SK-N-SH treated with all-trans-retinoic acid at 6 μM for 48 hours (cell line): ENCODE results near the gene ZNF618.

Experiments used
- ATAC-seq: fragments of 200-7000 bp; cut with Tn5 transposase; 3 replicates; pipeline ENCODE4 v1.9.1; 2020; ENCODE audit warnings: mild to moderate bottlenecking, moderate library complexity
- ARNTL ChIP-seq: fragments of 450-650 bp; formaldehyde crosslinking; IDR thresholded peaks from 2 replicates; pipeline ENCODE4 v1.5.0; 2020; ENCODE audit warnings: low read depth, mild to moderate bottlenecking, moderate library complexity, borderline replicate concordance
- BACH2 ChIP-seq: fragments of 250-450 bp; sonication (Bioruptor Pico); IDR thresholded peaks from 2 replicates; pipeline ENCODE4 v1.9.0; 2021; ENCODE audit warnings: mild to moderate bottlenecking, borderline replicate concordance
- CSDC2 ChIP-seq: fragments of 250-450 bp; sonication (Bioruptor Pico); IDR thresholded peaks from 2 replicates; pipeline ENCODE4 v1.5.0; 2020; ENCODE audit warnings: mild to moderate bottlenecking, moderate library complexity
- GLIS3 ChIP-seq: fragments of 250-450 bp; sonication (Bioruptor Pico); IDR thresholded peaks from 2 replicates; pipeline ENCODE4 v1.5.0; 2020; ENCODE audit warnings: mild to moderate bottlenecking, moderate library complexity
- ISL1 ChIP-seq: fragments of 250-450 bp; sonication (Bioruptor Pico); IDR thresholded peaks from 2 replicates; pipeline ENCODE4 v2.1.2; 2022; ENCODE audit warnings: mild to moderate bottlenecking, moderate library complexity
- OSR1 ChIP-seq: fragments of 250-450 bp; sonication (Bioruptor Pico); IDR thresholded peaks from 2 replicates; pipeline ENCODE4 v1.8.0; 2022; ENCODE audit warnings: moderate library complexity, mild to moderate bottlenecking, inconsistent platforms
- PATZ1 ChIP-seq: fragments of 250-450 bp; sonication (Bioruptor Pico); IDR thresholded peaks from 2 replicates; pipeline ENCODE4 v1.8.0; 2020; ENCODE audit warnings: mild to moderate bottlenecking, moderate library complexity, borderline replicate concordance
- POU6F1 ChIP-seq: fragments of 250-450 bp; sonication (Bioruptor Pico); IDR thresholded peaks from 2 replicates; pipeline ENCODE4 v1.8.0; 2021; ENCODE audit warnings: low read depth, mild to moderate bottlenecking, moderate library complexity, borderline replicate concordance
- RARB ChIP-seq: fragments of 250-450 bp; sonication (Bioruptor Pico); IDR thresholded peaks from 2 replicates; pipeline ENCODE4 v1.8.0; 2021; ENCODE audit warnings: mild to moderate bottlenecking, moderate library complexity
- SNAI2 ChIP-seq: fragments of 250-450 bp; sonication (Bioruptor Pico); IDR thresholded peaks from 2 replicates; pipeline ENCODE4 v1.5.0; 2020; ENCODE audit warnings: mild to moderate bottlenecking, moderate library complexity
- TCF4 ChIP-seq: fragments of 250-450 bp; sonication (Bioruptor Pico); IDR thresholded peaks from 2 replicates; pipeline ENCODE4 v1.8.0; 2021; ENCODE audit warnings: mild to moderate bottlenecking, moderate library complexity, borderline replicate concordance
- TOX ChIP-seq: fragments of 250-450 bp; sonication (Bioruptor Pico); IDR thresholded peaks from 2 replicates; pipeline ENCODE4 v1.8.0; 2021; ENCODE audit warnings: mild to moderate bottlenecking, moderate library complexity, borderline replicate concordance
- ZC3H10 ChIP-seq: fragments of 250-450 bp; sonication (Bioruptor Pico); IDR thresholded peaks from 2 replicates; pipeline ENCODE4 v1.5.1; 2021; ENCODE audit warnings: mild to moderate bottlenecking, moderate library complexity
- ZFP3 ChIP-seq: fragments of 250-450 bp; sonication (Bioruptor Pico); IDR thresholded peaks from 2 replicates; pipeline ENCODE4 v1.5.0; 2020; ENCODE audit warnings: mild to moderate bottlenecking, moderate library complexity
- ZFP30 ChIP-seq: fragments of 450-650 bp; formaldehyde crosslinking; IDR thresholded peaks from 2 replicates; pipeline ENCODE4 v1.5.0; 2022; ENCODE audit warnings: mild to moderate bottlenecking, moderate library complexity
- ZNF565 ChIP-seq: fragments of 450-650 bp; formaldehyde crosslinking; conservative IDR thresholded peaks from 2 replicates; pipeline ENCODE4 v1.5.0; 2020; ENCODE audit warnings: low read depth, mild to moderate bottlenecking, moderate library complexity
- ZNF70 ChIP-seq: fragments of 450-650 bp; formaldehyde crosslinking; IDR thresholded peaks from 2 replicates; pipeline ENCODE4 v1.5.0; 2020; ENCODE audit warnings: mild to moderate bottlenecking, moderate library complexity
- ZNF8 ChIP-seq: fragments of 450-650 bp; formaldehyde crosslinking; IDR thresholded peaks from 2 replicates; pipeline ENCODE4 v1.5.0; 2020; ENCODE audit warnings: mild to moderate bottlenecking, moderate library complexity
- TF ChIP-seq, protein P1 (sequence below): fragments of 250-450 bp; sonication (Bioruptor Pico); IDR thresholded peaks from 2 replicates; pipeline ENCODE4 v1.5.1; 2021; ENCODE audit warnings: mild to moderate bottlenecking, moderate library complexity
- TF ChIP-seq, protein P2 (sequence below): fragments of 250-450 bp; sonication (Bioruptor Pico); IDR thresholded peaks from 2 replicates; pipeline ENCODE4 v1.5.0; 2020; ENCODE audit warnings: mild to moderate bottlenecking, moderate library complexity

Gene ZNF618

GRCh38 chr9:113931777-113932176, 55.7 kb downstream of the ZNF618 start (continued):
- TF ChIP-seq PATZ1 (no peak), GLIS3 (CRISPR knock-in tag) (no peak), ZNF565 (CRISPR knock-in tag) (no peak), ZFP30 (CRISPR knock-in tag) (no peak), POU6F1 (CRISPR knock-in tag) (no peak)
- TF ChIP-seq, all 23 proteins: peak for 0

DNA sequence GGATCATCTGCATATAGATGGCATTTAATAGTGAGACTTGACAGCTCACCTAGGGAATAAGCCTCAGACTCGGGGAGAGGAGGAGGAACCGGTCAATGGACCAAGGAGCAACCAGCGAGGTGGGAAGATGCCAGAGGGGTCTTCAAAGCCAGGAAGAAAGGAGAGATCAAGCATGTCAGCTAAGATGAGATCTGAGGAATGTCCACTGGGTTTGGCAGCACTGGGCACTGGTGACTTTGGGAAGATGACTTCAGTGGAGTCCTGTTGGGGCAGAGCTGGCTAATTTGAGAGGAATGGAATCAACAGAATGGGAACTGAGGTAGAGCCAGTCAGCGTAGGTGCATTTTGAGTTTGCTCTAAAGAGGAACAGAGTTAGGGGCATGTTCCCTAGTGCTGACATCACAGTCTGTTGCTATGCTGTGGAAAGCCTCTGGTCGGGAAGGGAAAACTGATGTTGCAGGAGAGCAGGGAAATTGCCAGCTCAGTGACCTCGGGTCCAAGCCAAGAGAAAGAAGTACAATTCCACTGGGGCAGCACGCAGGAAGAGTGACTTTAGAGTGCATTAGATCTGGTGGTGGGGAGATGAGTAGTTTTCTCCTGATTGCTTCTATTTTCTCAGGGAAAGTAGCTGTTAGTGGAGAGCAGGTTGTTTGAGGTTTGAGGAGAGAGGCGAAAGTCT, 56.9 kb downstream of the ZNF618 start:
- TF ChIP-seq, protein P1, sequence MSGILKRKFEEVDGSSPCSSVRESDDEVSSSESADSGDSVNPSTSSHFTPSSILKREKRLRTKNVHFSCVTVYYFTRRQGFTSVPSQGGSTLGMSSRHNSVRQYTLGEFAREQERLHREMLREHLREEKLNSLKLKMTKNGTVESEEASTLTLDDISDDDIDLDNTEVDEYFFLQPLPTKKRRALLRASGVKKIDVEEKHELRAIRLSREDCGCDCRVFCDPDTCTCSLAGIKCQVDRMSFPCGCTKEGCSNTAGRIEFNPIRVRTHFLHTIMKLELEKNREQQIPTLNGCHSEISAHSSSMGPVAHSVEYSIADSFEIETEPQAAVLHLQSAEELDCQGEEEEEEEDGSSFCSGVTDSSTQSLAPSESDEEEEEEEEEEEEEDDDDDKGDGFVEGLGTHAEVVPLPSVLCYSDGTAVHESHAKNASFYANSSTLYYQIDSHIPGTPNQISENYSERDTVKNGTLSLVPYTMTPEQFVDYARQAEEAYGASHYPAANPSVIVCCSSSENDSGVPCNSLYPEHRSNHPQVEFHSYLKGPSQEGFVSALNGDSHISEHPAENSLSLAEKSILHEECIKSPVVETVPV = no peak
- no peak for TF ChIP-seq GLIS3 (CRISPR knock-in tag)
- no peak for TF ChIP-seq PATZ1
- no peak for TF ChIP-seq BACH2 (CRISPR knock-in tag)
- TF ChIP-seq OSR1 = no peak
- no peak for TF ChIP-seq ZFP3 (CRISPR knock-in tag)
- no peak for TF ChIP-seq TOX (CRISPR knock-in tag)
- TF ChIP-seq, all 23 proteins: peak for 0
- ATAC-seq = no peak

GRCh38 chr9:113933671-113934070, 57.6 kb downstream of the ZNF618 start:
- ATAC-seq = no peak
- no peak for TF ChIP-seq ZFP3 (CRISPR knock-in tag)
- no peak for TF ChIP-seq ZNF565 (CRISPR knock-in tag)
- no peak for TF ChIP-seq OSR1
- no peak for TF ChIP-seq ZNF70
- no peak for TF ChIP-seq ZNF8 (CRISPR knock-in tag)
- TF ChIP-seq ARNTL = no peak
- TF ChIP-seq TOX (CRISPR knock-in tag) = no peak
- no peak for TF ChIP-seq ISL1
- no peak for TF ChIP-seq ZC3H10
- no peak for TF ChIP-seq CSDC2 (CRISPR knock-in tag)
- TF ChIP-seq, protein P1 = no peak
- TF ChIP-seq PATZ1 = no peak
- TF ChIP-seq GLIS3 (CRISPR knock-in tag) = no peak
- no peak for TF ChIP-seq POU6F1 (CRISPR knock-in tag)
- TF ChIP-seq, protein P2, sequence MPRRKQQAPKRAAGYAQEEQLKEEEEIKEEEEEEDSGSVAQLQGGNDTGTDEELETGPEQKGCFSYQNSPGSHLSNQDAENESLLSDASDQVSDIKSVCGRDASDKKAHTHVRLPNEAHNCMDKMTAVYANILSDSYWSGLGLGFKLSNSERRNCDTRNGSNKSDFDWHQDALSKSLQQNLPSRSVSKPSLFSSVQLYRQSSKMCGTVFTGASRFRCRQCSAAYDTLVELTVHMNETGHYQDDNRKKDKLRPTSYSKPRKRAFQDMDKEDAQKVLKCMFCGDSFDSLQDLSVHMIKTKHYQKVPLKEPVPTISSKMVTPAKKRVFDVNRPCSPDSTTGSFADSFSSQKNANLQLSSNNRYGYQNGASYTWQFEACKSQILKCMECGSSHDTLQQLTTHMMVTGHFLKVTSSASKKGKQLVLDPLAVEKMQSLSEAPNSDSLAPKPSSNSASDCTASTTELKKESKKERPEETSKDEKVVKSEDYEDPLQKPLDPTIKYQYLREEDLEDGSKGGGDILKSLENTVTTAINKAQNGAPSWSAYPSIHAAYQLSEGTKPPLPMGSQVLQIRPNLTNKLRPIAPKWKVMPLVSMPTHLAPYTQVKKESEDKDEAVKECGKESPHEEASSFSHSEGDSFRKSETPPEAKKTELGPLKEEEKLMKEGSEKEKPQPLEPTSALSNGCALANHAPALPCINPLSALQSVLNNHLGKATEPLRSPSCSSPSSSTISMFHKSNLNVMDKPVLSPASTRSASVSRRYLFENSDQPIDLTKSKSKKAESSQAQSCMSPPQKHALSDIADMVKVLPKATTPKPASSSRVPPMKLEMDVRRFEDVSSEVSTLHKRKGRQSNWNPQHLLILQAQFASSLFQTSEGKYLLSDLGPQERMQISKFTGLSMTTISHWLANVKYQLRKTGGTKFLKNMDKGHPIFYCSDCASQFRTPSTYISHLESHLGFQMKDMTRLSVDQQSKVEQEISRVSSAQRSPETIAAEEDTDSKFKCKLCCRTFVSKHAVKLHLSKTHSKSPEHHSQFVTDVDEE (CRISPR knock-in tag) = no peak
- TF ChIP-seq RARB (CRISPR knock-in tag) = no peak
- TF ChIP-seq TCF4 (CRISPR knock-in tag) = no peak
- no peak for TF ChIP-seq BACH2 (CRISPR knock-in tag)
- no peak for TF ChIP-seq ZFP30 (CRISPR knock-in tag)
- TF ChIP-seq SNAI2 = no peak
